ENCODE data around the gene DERL2.

GRCh38 chr17:5502552-5502951 lies 16.6 kb upstream of the DERL2 start:
- TF ChIP-seq, protein P1, sequence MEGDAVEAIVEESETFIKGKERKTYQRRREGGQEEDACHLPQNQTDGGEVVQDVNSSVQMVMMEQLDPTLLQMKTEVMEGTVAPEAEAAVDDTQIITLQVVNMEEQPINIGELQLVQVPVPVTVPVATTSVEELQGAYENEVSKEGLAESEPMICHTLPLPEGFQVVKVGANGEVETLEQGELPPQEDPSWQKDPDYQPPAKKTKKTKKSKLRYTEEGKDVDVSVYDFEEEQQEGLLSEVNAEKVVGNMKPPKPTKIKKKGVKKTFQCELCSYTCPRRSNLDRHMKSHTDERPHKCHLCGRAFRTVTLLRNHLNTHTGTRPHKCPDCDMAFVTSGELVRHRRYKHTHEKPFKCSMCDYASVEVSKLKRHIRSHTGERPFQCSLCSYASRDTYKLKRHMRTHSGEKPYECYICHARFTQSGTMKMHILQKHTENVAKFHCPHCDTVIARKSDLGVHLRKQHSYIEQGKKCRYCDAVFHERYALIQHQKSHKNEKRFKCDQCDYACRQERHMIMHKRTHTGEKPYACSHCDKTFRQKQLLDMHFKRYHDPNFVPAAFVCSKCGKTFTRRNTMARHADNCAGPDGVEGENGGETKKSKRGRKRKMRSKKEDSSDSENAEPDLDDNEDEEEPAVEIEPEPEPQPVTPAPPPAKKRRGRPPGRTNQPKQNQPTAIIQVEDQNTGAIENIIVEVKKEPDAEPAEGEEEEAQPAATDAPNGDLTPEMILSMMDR (IDR thresholded peaks at IDR 0.05): no peak
- TF ChIP-seq POLR2A (IDR thresholded peaks at IDR 0.05) (no peak), EP300 (IDR thresholded peaks at IDR 0.05) (no peak)
